Stimulated activated CD8-positive, alpha-beta memory T cell treated with anti-CD3 and anti-CD28 coated beads, Interleukin-4, amount 100 ng/mL, for 4 hours (primary cell): Measurements from ENCODE around the gene ZC3H7A.
"Not testable (repeated sequence)": the region's sequence is repeated elsewhere in the genome, so short reads cannot be mapped to it uniquely, and the experiment has no call there.

ENCODE experiments used
- DNase-seq, 2 donors: peaks; one replicate each; pipeline ENCODE4 v3.0.0-alpha.2; 2020; ENCODE audit warnings: low read depth in 2 of 2, low spot score in 1 of 2

The ZC3H7A gene

GRCh38 chr16:11799509-11800381 lies 2.7 kb upstream of the ZC3H7A start:
- no peak for DNase-seq

- no peak for DNase-seq
These were observed 1.9 kb upstream of the ZC3H7A start for GRCh38 chr16:11799017-11799381.

DNA sequence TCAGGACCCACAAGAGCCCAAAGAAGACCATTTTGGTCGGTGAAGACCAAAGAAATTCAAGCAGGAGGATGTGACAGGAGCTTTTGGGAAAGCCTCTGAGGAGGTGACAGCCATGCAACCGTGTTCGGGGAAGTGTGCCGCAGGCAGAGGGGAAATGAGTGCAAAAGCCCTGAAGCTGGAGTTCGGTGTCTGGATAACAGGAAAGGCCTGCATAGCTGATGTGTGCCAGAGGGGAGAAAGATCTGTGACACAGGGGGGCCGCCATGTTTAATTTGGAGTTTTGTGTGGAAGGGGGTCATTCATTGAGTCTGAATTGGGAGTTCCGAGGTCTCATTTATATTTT lies 870 bp upstream of the ZC3H7A start:
- DNase-seq, result no peak

DNA sequence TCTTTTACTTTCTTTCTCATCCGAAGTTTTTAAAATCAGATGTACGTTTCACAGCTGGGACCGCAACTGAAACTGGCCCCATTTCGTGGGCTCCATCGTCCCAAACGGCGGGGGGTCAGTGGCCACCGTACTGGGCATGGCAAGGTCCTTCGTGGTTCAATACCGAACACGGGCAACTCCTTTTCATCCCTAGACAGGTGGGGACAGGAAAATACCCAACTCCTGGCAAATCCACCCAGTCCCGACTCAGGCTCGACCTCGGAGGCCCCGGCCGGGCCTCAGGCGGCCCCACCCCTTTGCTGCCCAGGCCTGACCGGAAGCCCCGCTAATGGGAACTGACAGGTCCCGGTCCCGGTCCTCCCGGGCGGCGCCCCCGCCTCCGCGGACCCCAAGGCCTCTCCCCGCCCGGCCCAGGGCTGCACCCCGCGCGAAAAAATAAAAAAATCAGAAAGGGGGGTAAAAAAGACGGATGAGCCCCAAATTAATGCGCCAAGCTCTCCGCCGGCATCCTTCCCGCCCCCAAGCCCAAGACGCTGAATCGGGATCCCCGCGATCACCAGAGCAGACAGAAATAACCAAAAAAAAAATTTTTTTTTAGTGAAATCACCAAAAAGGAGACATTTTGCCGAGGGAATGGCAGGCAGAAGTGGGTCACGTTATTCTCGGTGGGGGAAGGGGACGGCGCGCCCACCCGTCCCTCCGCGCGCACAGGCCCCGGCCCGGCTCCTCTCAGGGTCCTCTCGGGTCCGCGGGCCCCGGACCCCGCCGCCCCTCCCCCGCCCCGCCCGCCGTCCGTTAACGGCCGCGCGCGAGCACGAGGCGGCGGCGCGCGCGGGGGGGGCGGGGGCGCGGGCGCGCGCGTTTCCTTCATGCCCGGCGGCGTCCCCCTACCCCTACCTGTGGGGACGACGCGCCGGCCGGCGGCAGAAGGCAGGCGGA lies 562 bp downstream of the ZC3H7A start:
- DNase-seq, result peak in 1 of 2 donors; percentile 14

DNA sequence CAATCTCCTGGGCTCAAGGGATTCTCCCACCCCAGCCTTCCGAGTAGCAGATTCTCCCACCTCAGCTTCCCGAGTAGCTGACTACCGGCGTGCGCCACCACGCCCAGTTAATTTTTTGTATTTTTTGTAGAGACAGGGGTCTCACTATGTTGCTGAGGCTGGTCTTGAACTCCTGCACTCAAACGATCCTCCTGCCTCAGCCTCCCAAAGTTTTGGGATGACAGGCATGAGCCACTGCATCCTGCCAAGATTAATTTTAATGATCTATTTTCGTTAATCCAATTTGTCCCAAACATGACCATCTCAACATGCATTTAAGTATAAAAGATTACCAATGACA lies 1.2 kb downstream of the ZC3H7A start:
- no peak for DNase-seq

DNA sequence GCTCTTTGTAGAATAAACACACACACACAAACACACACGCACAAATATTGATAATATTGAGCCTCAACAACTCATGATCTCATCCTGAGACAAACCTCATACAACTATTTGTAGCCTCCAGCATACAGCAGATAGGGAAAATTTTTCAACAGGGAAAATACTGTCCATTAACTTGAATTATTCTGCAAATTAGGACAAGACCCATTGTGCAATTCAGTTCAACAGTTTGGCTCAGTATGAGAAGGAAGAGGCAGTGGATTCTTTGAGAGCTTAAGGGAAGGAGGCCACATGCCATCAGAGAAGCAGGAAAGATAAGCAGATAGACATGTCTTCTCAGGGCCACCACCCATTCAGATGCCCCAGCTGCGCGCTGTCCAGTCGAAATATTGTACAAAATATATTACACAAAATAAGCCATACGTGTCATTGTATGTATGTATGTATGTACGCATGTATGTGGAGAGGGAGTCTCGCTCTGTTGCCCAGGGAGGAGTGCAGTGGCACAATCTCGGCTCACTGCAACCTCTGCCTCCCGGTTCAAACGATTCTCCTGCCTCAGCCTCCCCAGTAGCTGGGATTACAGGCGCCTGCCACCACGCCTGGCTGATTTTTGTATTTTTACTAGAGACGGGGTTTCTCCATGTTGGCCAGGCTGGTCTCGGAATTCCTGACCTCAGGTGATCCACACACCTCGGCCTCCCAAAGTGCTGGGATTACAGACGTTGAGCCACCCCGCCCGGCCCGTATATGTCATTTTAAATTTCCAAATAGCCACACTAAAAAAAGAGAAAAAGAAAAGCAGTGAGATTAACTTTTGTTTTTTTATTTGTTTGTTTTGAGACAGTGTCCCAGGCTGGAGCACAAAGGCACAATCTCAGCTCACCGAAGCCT lies 1.8 kb downstream of the ZC3H7A start:
- no peak for DNase-seq

- no peak for DNase-seq
These were observed 2.6 kb downstream of the ZC3H7A start for GRCh38 chr16:11794447-11794846.

GRCh38 chr16:11793840-11794239 lies 3.2 kb downstream of the ZC3H7A start:
- DNase-seq, result no peak

GRCh38 chr16:11792410-11793241 lies 4.4 kb downstream of the ZC3H7A start:
- DNase-seq, result no peak

DNA sequence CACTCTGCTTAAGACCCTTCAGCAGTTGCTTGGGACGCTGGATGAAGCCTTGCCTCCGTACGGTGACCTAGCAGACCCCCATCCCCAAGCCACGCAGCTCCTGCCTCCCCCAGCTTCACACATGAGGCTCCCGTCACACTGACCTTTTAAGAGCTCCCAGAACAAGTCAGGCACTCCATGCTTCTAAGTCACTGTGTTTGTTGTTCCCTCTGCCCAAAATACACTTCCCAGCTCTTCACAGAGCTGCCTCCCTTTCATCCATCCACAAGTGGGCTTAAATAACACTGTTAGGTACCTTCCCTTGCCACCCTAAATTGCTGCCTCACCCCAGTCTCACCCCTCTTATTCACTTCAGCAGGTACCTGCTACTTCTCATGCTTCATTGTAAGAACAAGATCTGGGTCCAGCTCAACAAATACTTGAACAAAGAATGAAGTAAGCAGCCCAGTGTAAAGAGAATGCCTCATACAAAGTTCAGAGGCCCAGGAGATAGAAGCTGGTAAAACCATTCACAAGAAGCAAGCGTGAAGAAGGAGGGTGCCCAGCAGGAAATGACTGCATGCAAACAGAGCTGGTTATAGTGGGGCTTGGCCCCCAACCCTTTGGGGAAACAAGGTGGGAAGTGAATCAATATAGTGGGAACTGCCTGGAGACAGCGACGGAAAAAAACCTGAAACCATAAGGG lies 5.8 kb downstream of the ZC3H7A start:
- DNase-seq, result no peak

GRCh38 chr16:11788914-11789313 lies 8.1 kb downstream of the ZC3H7A start:
- DNase-seq, result no peak

- not testable (repeated sequence) for DNase-seq
These were observed 12.0 kb downstream of the ZC3H7A start for GRCh38 chr16:11784980-11785599.

- not testable (repeated sequence) for DNase-seq
These were observed 12.7 kb downstream of the ZC3H7A start for GRCh38 chr16:11784381-11784780.

GRCh38 chr16:11784038-11784369 lies 13.1 kb downstream of the ZC3H7A start:
- no peak for DNase-seq

DNA sequence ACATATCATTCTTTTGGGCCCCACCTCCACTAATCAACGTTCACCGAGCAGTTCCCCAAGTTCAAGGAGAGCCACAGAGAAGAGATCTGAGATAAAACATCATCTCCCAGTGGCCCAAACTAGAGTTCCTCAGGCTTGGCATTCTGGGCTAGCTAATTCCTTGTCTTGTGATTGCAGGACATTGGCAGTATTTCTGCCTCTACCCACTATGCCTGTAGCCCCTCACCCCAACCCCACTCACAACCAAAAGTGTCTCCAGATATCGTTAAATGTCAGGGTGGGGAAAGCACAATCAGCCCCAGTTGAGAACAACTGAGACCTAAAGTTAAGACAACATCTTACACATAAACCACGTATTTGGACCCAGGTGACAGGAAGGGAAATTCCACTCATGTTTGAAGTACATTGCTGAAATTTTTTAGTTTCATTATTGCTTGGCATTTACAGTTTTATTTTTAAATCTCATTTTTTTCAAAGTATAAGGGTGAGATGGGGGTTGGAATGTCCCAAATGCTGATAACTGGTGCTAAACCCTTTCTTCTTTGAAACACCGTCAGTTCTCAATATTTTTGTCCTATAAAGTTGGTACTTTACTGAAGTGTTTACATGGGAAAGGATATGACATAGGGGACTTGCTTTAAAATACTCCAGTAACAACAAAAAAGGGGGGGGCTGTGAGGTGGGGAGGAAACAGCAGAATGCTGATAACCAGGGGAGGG lies 13.6 kb downstream of the ZC3H7A start:
- DNase-seq, result no peak

DNA sequence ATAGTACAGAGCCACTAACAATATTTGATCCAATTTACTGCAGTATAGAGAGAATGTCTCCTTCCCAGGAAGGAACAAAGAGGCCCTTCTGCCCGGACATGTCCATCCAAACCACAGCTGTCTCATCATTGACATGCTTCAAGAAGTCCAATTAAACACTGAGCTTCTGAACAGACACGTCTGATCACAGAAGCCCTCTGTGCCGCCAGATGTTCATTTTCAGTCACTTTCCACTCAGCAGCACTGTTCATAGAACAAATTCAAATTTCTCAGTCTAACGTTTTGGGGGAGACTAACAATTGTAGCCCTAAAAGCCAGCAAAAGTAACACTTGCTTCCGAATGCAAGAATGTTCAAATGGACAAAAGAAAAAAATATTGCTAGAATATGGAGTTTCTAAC lies 15.3 kb downstream of the ZC3H7A start:
- DNase-seq, result no peak

- no peak for DNase-seq
These were observed 15.9 kb downstream of the ZC3H7A start for GRCh38 chr16:11780991-11781680.

GRCh38 chr16:11779074-11779473 lies 18.0 kb downstream of the ZC3H7A start:
- no peak for DNase-seq
